ENCODE measurements around the gene MAT2B. TPM values are rescaled to one million over a fixed set of nuclear protein-coding genes. Genes with fewer than 3 reads are reported as not detected.
"Not testable (repeated sequence)": the region's sequence is repeated elsewhere in the genome, so short reads cannot be mapped to it uniquely, and the experiment has no call there.

The MAT2B gene
- polyA plus RNA-seq, 3 donors, result 34.8 to 165 (median 142) TPM

DNA sequence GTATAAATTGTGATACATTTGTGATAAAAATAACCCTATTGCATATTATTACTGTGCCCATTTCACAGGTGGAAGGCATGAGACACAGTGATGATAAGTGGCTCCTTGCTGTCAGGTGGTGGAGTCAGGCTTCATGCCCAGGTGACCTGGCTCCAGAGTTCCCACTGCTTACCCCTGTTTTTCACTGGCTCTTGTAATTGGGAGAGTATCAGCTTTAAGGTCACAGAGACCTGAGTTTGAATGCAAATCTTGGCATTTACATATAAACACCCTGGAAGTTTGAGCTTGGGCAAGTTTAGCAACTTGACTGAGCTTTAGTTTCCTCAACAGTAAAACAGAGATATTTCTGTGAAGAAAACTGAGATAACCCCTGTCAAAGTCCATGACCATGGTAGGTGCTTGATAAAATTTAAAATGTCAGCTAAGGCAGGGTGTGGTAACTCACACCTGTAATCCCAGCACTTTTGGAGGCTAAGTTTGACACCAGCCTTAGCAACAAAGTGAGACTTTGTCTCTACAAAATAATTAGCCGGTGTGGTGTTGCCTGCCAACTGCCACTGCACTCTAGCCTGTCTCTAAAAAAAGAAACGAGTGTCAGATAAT lies 29.2 kb downstream of the MAT2B start:
- H3K27me3 Mint-ChIP-seq (ENCODE audit: low read depth in 3 of 3), result peaks cover 2 to 3% (median 2%) of the 10 kb centered on the region in 3 donors
- Histone ChIP-seq H3K9me3 (replicated peaks in 1 of 2; ENCODE audit: control insufficient read depth in 1 of 2, insufficient read depth in 1 of 2, low read length in 2 of 2) (no peaks in the 10 kb centered on the region), H3K27ac (ENCODE audit: low read depth in 1 of 2, low read length in 2 of 2) (no peak overlapping the region), H2AFZ (ENCODE audit: insufficient read depth, low read depth, low read length, poor library complexity, severe bottlenecking) (no peak overlapping the region), H4K20me1 (ENCODE audit: insufficient read depth, low read length) (no peaks in the 10 kb centered on the region), H3K36me3 (replicated peaks in 1 of 2; ENCODE audit: control insufficient read depth in 1 of 2, insufficient read depth in 2 of 2, low read length in 2 of 2) (no peaks in the 10 kb centered on the region), H3K4me3 (replicated peaks in 1 of 3; ENCODE audit: low read depth in 2 of 3, low read length in 3 of 3) (no peak overlapping the region), H3K79me2 (ENCODE audit: insufficient read depth, low read length) (no peaks in the 10 kb centered on the region), H3K9ac (ENCODE audit: insufficient read depth, low read length, poor library complexity, severe bottlenecking) (no peak overlapping the region), H3K4me2 (replicated peaks; ENCODE audit: extremely low read depth, low read length, poor library complexity, severe bottlenecking) (no peak overlapping the region), H3K4me1 (ENCODE audit: control insufficient read depth in 1 of 2, insufficient read depth in 2 of 2, low read length in 2 of 2) (no peaks in the 10 kb centered on the region), H3K27me3 (ENCODE audit: control insufficient read depth in 2 of 2, insufficient read depth in 2 of 2, low read length in 2 of 2) (no peaks in the 10 kb centered on the region)
- DNase-seq, result no peak
- H3K27ac Mint-ChIP-seq, result no peak overlapping the region
- H3K36me3 Mint-ChIP-seq, result no peaks in the 10 kb centered on the region
- peaks cover 0 to 5% (median 3%) of the 10 kb centered on the region in 7 donors for H3K9me3 Mint-ChIP-seq
- intact Hi-C loops (cut with micrococcal nuclease), result no loop called here
- no peak overlapping the region for H3K4me3 Mint-ChIP-seq
- TF ChIP-seq, protein P1, sequence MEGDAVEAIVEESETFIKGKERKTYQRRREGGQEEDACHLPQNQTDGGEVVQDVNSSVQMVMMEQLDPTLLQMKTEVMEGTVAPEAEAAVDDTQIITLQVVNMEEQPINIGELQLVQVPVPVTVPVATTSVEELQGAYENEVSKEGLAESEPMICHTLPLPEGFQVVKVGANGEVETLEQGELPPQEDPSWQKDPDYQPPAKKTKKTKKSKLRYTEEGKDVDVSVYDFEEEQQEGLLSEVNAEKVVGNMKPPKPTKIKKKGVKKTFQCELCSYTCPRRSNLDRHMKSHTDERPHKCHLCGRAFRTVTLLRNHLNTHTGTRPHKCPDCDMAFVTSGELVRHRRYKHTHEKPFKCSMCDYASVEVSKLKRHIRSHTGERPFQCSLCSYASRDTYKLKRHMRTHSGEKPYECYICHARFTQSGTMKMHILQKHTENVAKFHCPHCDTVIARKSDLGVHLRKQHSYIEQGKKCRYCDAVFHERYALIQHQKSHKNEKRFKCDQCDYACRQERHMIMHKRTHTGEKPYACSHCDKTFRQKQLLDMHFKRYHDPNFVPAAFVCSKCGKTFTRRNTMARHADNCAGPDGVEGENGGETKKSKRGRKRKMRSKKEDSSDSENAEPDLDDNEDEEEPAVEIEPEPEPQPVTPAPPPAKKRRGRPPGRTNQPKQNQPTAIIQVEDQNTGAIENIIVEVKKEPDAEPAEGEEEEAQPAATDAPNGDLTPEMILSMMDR (IDR thresholded peaks at IDR 0.05), result no peak
- 100% methylated on average over 1 of the region's 2 CpGs for WGBS (ENCODE audit: insufficient coverage)
- no peaks in the 10 kb centered on the region for H3K4me1 Mint-ChIP-seq

DNA sequence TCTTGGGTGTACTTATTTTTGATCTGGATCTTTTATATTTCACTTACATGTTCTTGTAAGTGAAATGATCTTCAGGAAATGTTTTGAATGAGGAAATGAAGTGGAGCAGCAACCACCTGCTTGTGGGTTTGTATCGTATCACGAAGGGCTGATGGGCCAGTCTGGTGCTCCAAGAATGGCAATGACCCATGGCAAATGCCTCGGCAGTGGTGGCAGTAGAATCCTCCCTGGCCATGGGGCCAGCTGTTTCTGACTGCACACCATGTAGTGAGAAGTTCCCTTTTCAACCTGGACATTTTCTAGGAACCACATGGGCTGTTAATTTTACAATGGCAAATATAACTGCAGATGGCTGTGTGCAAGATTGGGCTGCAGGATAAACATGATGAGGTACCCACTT lies 29.9 kb downstream of the MAT2B start:
- Histone ChIP-seq H4K20me1 (ENCODE audit: insufficient read depth, low read length) (no peaks in the 10 kb centered on the region), H3K79me2 (ENCODE audit: insufficient read depth, low read length) (no peaks in the 10 kb centered on the region), H3K4me3 (replicated peaks in 1 of 3; ENCODE audit: low read depth in 2 of 3, low read length in 3 of 3) (no peak overlapping the region), H3K9ac (ENCODE audit: insufficient read depth, low read length, poor library complexity, severe bottlenecking) (no peak overlapping the region), H3K36me3 (replicated peaks in 1 of 2; ENCODE audit: control insufficient read depth in 1 of 2, insufficient read depth in 2 of 2, low read length in 2 of 2) (no peaks in the 10 kb centered on the region), H2AFZ (ENCODE audit: insufficient read depth, low read depth, low read length, poor library complexity, severe bottlenecking) (no peak overlapping the region), H3K27me3 (ENCODE audit: control insufficient read depth in 2 of 2, insufficient read depth in 2 of 2, low read length in 2 of 2) (no peaks in the 10 kb centered on the region), H3K4me2 (replicated peaks; ENCODE audit: extremely low read depth, low read length, poor library complexity, severe bottlenecking) (no peak overlapping the region), H3K27ac (ENCODE audit: low read depth in 1 of 2, low read length in 2 of 2) (no peak overlapping the region), H3K4me1 (ENCODE audit: control insufficient read depth in 1 of 2, insufficient read depth in 2 of 2, low read length in 2 of 2) (no peaks in the 10 kb centered on the region), H3K9me3 (replicated peaks in 1 of 2; ENCODE audit: control insufficient read depth in 1 of 2, insufficient read depth in 1 of 2, low read length in 2 of 2) (no peaks in the 10 kb centered on the region)
- Mint-ChIP-seq H3K27ac (no peak overlapping the region), H3K9me3 (peaks cover 0 to 5% (median 2%) of the 10 kb centered on the region in 7 donors), H3K4me3 (no peak overlapping the region), H3K36me3 (no peaks in the 10 kb centered on the region), H3K4me1 (no peaks in the 10 kb centered on the region), H3K27me3 (ENCODE audit: low read depth in 3 of 3) (peaks cover 2 to 3% (median 2%) of the 10 kb centered on the region in 3 donors)
- DNase-seq, result no peak
- 67% methylated on average over 3 of the region's 3 CpGs for WGBS (ENCODE audit: insufficient coverage)
- intact Hi-C loops (cut with micrococcal nuclease), result no loop called here
- TF ChIP-seq, protein P1 (IDR thresholded peaks at IDR 0.05), result no peak

DNA sequence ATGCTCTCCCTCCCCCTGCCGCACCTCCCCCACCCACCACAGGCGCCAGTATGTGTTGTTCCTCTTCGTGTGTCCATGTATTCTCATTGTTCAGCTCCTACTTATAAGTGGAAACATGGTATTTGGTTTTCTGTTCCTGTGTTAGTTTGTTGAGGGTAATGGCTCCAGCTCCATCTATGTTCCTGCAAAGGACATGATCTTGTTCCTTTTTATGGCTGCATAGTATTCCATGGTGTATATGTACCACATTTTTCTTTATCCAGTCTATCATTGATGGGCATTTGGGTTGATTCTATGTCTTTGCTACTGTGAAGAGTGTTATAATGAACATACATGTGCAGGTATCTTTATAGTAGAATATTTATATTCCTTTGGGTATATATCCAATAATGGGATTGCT lies 31.0 kb downstream of the MAT2B start:
- H3K36me3 Mint-ChIP-seq; intact Hi-C loops (cut with micrococcal nuclease); H3K9me3 ChIP-seq (replicated peaks in 1 of 2; ENCODE audit: control insufficient read depth in 1 of 2, insufficient read depth in 1 of 2, low read length in 2 of 2); H3K27ac Mint-ChIP-seq; H2AFZ ChIP-seq (ENCODE audit: insufficient read depth, low read depth, low read length, poor library complexity, severe bottlenecking); H3K79me2 ChIP-seq (ENCODE audit: insufficient read depth, low read length); DNase-seq; H3K9me3 Mint-ChIP-seq; H3K27me3 Mint-ChIP-seq (ENCODE audit: low read depth in 3 of 3); H3K27ac ChIP-seq (ENCODE audit: low read depth in 1 of 2, low read length in 2 of 2); H4K20me1 ChIP-seq (ENCODE audit: insufficient read depth, low read length); H3K4me3 Mint-ChIP-seq; H3K4me1 ChIP-seq (ENCODE audit: control insufficient read depth in 1 of 2, insufficient read depth in 2 of 2, low read length in 2 of 2); H3K36me3 ChIP-seq (replicated peaks in 1 of 2; ENCODE audit: control insufficient read depth in 1 of 2, insufficient read depth in 2 of 2, low read length in 2 of 2); H3K27me3 ChIP-seq (ENCODE audit: control insufficient read depth in 2 of 2, insufficient read depth in 2 of 2, low read length in 2 of 2); H3K4me2 ChIP-seq (replicated peaks; ENCODE audit: extremely low read depth, low read length, poor library complexity, severe bottlenecking); H3K4me1 Mint-ChIP-seq; H3K4me3 ChIP-seq (replicated peaks in 1 of 3; ENCODE audit: low read depth in 2 of 3, low read length in 3 of 3); H3K9ac ChIP-seq (ENCODE audit: insufficient read depth, low read length, poor library complexity, severe bottlenecking): not testable (repeated sequence)
- WGBS (ENCODE audit: insufficient coverage), result no CpG with 5 or more reads among the region's 3 CpGs
